Activated naive CD4-positive, alpha-beta T cell treated with anti-CD3 and anti-CD28 coated beads for 36 hours (primary cell): ENCODE results near the gene DZIP1. TPM values are rescaled to one million over a fixed set of nuclear protein-coding genes. Genes with fewer than 3 reads are reported as not detected.

ENCODE experiments used
- CTCF ChIA-PET: fragments of 350-600 bp; sonication (Branson Sonifier 250); formaldehyde crosslinking; loops from one replicate; lab custom pipeline; 2021; ENCODE audit warnings: antibody characterized with exemption; lab: Charles Lee
- DNase-seq: peaks from one replicate; pipeline ENCODE4 v3.0.0-alpha.2; 2020
- H3K27ac Mint-ChIP-seq: one replicate; pipeline ENCODE4 v1.8.0; 2021; ENCODE audit warnings: mild to moderate bottlenecking, mixed read lengths
- H3K27me3 Mint-ChIP-seq: one replicate; pipeline ENCODE4 v1.8.0; 2021; ENCODE audit warnings: low read depth, mixed read lengths
- H3K36me3 Mint-ChIP-seq: one replicate; pipeline ENCODE4 v1.8.0; 2021; ENCODE audit warnings: low read depth, mixed read lengths
- H3K4me1 Mint-ChIP-seq: one replicate; pipeline ENCODE4 v1.8.0; 2021; ENCODE audit warnings: low read depth, mixed read lengths
- H3K4me3 Mint-ChIP-seq: one replicate; pipeline ENCODE4 v1.8.0; 2021; ENCODE audit warnings: mild to moderate bottlenecking, moderate library complexity, mixed read lengths
- H3K9me3 Mint-ChIP-seq: one replicate; pipeline ENCODE4 v1.8.0; 2021; ENCODE audit warnings: mixed read lengths
- intact Hi-C: fragments of 100-400 bp; cut with micrococcal nuclease; formaldehyde crosslinking; loops from one replicate; pipeline ENCODE4 v1.15.1; 2023
- total RNA-seq, 2 experiments: library from RNA; stranded (reverse); gene quantifications; one replicate each; pipeline ENCODE4 v1.2.3, GENCODE V29; 2021

Gene DZIP1
- total RNA-seq, 2 experiments from 2014 or later: 0.15 to 0.41 TPM

DNA sequence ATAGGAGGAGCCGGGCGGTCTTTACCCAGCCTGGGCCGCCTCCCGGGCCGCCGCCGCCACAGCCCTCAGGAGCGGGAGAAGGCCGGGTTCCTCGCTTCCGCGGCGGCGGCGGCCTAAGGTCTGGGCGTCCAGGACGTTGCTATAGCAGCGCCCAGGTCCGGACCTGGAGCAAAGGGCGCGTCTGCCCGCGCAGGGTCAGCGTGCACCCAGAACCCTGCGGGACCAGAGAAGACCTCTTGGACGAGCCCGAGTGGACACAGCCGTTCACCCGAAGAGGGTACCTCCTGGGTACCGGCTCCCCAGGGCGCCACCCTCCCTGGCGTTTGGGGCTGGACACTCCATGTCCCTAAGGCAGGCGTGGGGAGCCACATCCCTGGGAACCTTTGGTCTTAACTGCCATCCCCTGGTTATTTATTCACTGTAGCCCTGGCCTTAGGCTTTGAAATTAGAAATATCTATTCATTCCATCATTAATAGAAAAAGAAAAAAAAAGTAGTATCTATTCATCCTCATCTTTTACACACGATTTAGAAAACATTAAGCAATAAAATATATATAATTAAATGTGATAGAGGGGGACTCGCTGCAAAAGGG is 2.4 kb downstream of the DZIP1 start:
- H3K27ac Mint-ChIP-seq: no peak overlapping the region
- H3K36me3 Mint-ChIP-seq: no peaks in the 10 kb centered on the region
- no peak for DNase-seq
- no peaks in the 10 kb centered on the region for H3K9me3 Mint-ChIP-seq
- H3K4me1 Mint-ChIP-seq: peaks cover 7% of the 10 kb centered on the region
- intact Hi-C loops: no loop called here
- H3K4me3 Mint-ChIP-seq: no peak overlapping the region
- CTCF ChIA-PET: no interaction called here
- peaks cover 39% of the 10 kb centered on the region for H3K27me3 Mint-ChIP-seq

DNA sequence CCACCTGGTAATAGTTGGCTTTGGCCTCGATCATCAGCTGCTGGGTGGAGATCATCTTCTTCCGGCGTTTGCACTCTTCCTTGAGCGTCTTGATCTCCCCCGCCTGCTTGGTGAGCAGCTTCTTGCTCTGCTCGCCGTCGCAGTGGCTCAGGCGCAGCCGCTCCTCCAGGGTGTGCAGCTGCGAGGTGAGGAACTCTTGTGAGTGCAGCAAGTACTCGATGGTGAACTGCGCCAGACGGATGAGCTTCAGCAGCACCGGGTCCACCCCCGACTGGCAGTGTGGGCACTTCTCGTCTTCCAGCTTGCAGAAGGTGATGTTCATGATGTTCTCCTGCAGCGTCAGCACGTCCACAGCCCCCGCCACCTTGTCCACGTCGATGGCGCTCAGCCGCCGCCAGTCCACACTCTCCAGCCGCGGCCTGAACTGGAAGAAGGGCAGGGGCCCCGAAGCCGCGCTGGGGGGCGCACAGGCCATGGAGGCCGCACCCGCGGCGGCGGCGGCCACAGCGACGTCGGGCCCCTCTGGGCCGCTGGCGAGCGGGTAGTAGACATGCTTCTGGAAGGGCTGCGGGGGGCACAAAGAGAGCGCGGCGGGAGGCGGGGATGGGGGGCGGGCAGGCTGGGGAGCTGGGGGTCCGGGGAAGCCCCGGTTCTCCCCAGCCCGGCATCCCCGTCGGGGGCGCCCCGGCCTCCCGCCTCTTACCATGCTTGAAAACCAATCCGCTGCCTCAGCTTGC is 3.0 kb downstream of the DZIP1 start:
- CTCF ChIA-PET: no interaction called here
- Mint-ChIP-seq H3K36me3 (no peaks in the 10 kb centered on the region), H3K4me1 (peaks cover 14% of the 10 kb centered on the region), H3K27ac (no peak overlapping the region), H3K9me3 (no peaks in the 10 kb centered on the region), H3K4me3 (no peak overlapping the region), H3K27me3 (peaks cover 38% of the 10 kb centered on the region)
- no peak for DNase-seq
- intact Hi-C loops: no loop called here

DNA sequence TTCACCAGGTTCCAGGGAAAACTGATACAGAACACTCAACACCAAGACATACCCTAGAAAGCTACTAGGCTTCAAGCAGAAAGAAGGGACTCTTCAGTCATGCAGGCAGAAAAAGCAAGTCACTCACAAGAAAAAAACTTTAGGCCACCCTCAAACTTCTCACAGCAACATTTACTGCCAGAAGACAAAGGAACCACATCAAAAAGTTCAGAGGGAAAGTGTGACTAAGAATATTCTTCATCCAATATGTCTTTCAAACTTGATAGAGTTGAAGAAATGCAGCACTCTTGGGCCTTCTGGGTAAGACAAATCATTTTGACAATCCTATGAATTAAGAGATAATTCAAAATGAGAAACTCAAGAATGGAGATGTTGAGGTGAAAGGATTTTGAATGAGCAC is 7.7 kb downstream of the DZIP1 start:
- no peak for DNase-seq
- Mint-ChIP-seq H3K9me3 (no peaks in the 10 kb centered on the region), H3K27me3 (peaks cover 22% of the 10 kb centered on the region), H3K4me1 (peaks cover 12% of the 10 kb centered on the region), H3K4me3 (no peak overlapping the region), H3K27ac (peak overlapping the region; percentile 66), H3K36me3 (no peaks in the 10 kb centered on the region)
- intact Hi-C loops: loop anchor here (1.0 kb wide), 1 partner anchor 39 kb away; no protein-coding TSS in a partner anchor
- CTCF ChIA-PET: interaction anchor here (0.6 kb wide), 1 partner anchor 9 kb away, joined by 4 read pairs; no protein-coding TSS in a partner anchor

DNA sequence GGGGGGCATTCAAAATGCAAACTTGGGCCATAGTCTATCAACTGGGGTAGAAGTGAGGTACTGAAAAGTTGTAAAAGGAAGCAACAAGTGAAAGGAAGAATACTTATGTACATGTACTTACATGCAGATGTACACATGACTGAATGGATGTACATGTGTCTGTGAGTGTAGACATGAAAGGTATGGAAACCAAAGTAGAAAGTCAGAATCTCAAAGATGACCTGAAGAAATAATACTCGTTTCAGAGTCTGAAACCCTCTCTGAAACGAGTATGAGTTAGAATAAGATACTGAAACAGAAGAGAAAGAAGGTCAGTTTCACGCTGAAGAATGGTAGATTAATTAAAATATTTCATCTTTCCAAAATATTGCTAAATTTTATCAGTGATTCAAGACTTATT is 13.9 kb downstream of the DZIP1 start:
- peaks cover 20% of the 10 kb centered on the region for H3K27me3 Mint-ChIP-seq
- H3K36me3 Mint-ChIP-seq: no peaks in the 10 kb centered on the region
- CTCF ChIA-PET: interaction anchor here (0.6 to 1.7 kb wide), 3 partner anchors 30 to 474 kb away, joined by 3 to 4 read pairs (median 3); no protein-coding TSS in a partner anchor

DNA sequence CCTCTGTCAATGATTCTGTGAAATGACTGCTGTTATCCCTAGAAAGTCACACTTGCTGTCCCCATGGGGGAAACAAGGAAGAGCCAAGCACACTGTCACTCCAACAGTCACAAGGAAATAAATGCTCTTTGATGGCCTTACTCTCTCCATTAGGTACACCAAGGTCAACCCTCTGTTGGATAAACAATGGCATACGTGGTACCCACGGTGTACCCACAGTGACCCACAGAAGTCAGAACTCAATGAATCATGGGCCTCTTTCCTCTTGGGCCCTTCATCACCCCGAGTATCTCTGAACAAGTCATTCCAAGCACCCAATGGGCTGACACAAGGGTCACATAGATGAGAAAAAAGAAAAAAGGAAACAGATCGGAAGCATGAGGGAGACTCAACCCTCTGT is 15.4 kb downstream of the DZIP1 start:
- Mint-ChIP-seq H3K27me3 (peaks cover 24% of the 10 kb centered on the region), H3K36me3 (no peaks in the 10 kb centered on the region), H3K4me1 (no peaks in the 10 kb centered on the region), H3K9me3 (no peaks in the 10 kb centered on the region), H3K4me3 (no peak overlapping the region), H3K27ac (no peak overlapping the region)
- no peak for DNase-seq
- intact Hi-C loops: no loop called here
- CTCF ChIA-PET: no interaction called here

More for the DNA sequence above, 13.9 kb downstream of the DZIP1 start:
- peaks cover 1% of the 10 kb centered on the region for H3K4me1 Mint-ChIP-seq
- intact Hi-C loops: no loop called here
- no peak for DNase-seq
- H3K4me3 Mint-ChIP-seq: no peak overlapping the region
- H3K9me3 Mint-ChIP-seq: no peaks in the 10 kb centered on the region
- no peak overlapping the region for H3K27ac Mint-ChIP-seq

DNA sequence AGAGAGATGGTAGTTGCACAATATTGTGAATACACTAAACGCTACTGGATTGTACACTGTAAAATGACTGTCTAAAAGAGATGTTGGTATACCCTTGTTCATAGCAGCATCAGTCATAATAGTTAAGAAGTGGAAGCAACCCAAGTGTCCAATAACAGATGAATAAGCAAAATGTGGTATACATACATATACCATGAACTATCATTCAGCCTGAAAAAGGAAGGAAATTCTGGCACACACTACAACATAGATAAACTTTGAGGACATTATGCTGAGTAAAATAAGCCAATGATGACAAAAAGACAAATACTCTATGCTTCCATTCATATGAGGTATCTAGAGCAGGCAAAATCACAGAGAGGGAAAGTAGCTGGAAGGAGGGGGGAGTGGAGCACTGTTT is 16.0 kb downstream of the DZIP1 start:
- H3K36me3 Mint-ChIP-seq: no peaks in the 10 kb centered on the region
- CTCF ChIA-PET: no interaction called here
- peaks cover 24% of the 10 kb centered on the region for H3K27me3 Mint-ChIP-seq
- H3K9me3 Mint-ChIP-seq: no peaks in the 10 kb centered on the region
- DNase-seq: no peak
- intact Hi-C loops: no loop called here
- no peaks in the 10 kb centered on the region for H3K4me1 Mint-ChIP-seq
- H3K4me3 Mint-ChIP-seq: no peak overlapping the region
- no peak overlapping the region for H3K27ac Mint-ChIP-seq

DNA sequence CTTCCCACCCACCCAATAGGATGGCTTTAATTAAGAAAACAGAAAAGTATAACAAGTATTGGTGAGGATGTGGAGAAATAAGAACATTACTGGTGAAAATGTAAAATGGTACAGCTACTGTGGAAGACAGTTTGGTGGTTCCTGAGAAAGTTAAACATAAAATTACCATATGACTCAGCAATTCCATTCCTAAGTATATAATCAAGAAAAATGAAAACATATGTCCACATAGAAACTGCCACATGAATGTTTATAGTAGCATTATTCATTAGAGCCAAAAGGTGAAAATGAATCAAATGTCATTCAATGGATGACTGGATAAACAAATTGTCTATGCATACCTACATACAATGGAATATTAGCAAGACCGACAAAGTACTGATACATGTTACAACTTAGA is 16.9 kb downstream of the DZIP1 start:
- H3K36me3 Mint-ChIP-seq: no peaks in the 10 kb centered on the region
- H3K27me3 Mint-ChIP-seq: peaks cover 26% of the 10 kb centered on the region
- H3K27ac Mint-ChIP-seq: no peak overlapping the region
- no peaks in the 10 kb centered on the region for H3K9me3 Mint-ChIP-seq
- DNase-seq: no peak
- CTCF ChIA-PET: interaction anchor here (8.4 kb wide), 1 partner anchor 207 kb away, joined by 144 read pairs; no protein-coding TSS in a partner anchor
- intact Hi-C loops: no loop called here
- H3K4me3 Mint-ChIP-seq: no peak overlapping the region
- no peaks in the 10 kb centered on the region for H3K4me1 Mint-ChIP-seq

DNA sequence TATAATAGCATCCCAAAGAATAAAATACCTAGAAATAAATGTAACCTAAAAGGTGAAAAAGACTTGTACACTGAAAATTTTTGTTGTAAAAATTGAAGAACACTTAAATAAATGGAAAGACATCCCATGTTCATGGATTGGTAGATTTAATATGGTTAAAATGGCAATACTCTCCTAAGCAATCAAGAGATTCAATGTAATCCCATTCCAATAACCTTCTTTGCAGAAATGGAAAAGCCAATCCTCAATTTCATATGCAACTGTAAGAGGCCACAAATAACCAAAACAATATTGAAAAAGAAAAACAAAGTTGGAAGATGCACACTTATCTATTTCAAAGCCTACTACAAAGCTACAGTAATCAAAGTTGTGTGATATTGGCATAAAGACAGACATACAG is 17.7 kb downstream of the DZIP1 start:
- CTCF ChIA-PET: interaction anchor here (0.6 to 8.4 kb wide), 4 partner anchors 34 to 208 kb away, joined by 6 to 144 read pairs (median 6); no protein-coding TSS in a partner anchor
- DNase-seq: no peak
- H3K4me3 Mint-ChIP-seq: no peak overlapping the region
- no peaks in the 10 kb centered on the region for H3K36me3 Mint-ChIP-seq
- H3K4me1 Mint-ChIP-seq: no peaks in the 10 kb centered on the region
- intact Hi-C loops: no loop called here
- H3K9me3 Mint-ChIP-seq: no peaks in the 10 kb centered on the region
- no peak overlapping the region for H3K27ac Mint-ChIP-seq
- H3K27me3 Mint-ChIP-seq: peaks cover 23% of the 10 kb centered on the region

DNA sequence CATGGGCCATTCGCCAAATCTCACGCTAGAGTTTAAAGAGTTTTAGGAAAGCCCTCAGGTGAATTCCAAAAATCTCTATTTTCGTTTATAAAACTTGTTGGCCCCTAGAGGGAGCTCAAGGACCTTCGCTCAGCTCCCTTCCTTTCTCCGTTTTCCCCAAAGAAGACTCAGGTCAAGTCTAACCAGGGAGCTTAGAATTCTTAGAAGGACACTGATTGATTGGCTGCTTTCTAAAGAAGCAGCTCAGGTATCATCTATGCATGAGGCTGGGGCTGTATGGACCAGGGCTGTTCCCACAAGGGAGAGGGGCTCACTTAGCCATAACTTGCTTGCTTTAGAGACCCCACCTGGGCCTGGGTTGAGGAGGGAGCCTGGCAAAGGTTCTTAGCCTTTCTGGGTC is 20.5 kb downstream of the DZIP1 start:
- Mint-ChIP-seq H3K36me3 (no peaks in the 10 kb centered on the region), H3K9me3 (no peaks in the 10 kb centered on the region), H3K4me3 (no peak overlapping the region), H3K27me3 (peaks cover 14% of the 10 kb centered on the region), H3K27ac (no peak overlapping the region), H3K4me1 (no peaks in the 10 kb centered on the region)
- intact Hi-C loops: loop anchor here (1.0 to 5.0 kb wide), 5 partner anchors 37 to 603 kb away; no protein-coding TSS in a partner anchor
- CTCF ChIA-PET: interaction anchor here (0.7 to 8.4 kb wide), 19 partner anchors 8 to 434 kb away, joined by 3 to 144 read pairs (median 4); no protein-coding TSS in a partner anchor
- DNase-seq: peak; percentile 39

DNA sequence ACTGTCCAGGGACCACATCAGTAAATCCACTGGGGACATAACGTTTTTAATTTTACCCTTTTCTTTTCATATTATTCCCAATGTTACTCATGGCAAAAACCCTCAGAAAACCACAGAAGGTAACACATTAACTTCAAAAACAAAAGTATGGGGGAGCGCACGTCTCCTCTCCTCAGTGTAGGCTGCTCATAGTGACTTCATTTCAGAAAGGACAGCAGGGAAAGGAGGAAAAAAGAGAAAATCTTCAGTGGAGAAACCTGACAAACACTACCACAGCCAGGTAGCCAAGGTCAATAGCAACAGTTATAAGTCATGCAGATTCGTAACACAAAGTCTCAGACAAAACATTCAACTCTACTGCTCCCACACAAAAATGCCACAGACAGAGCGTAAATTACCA is 21.4 kb downstream of the DZIP1 start:
- no peak overlapping the region for H3K4me3 Mint-ChIP-seq
- H3K4me1 Mint-ChIP-seq: no peaks in the 10 kb centered on the region
- intact Hi-C loops: loop anchor here (5.0 kb wide), 1 partner anchor 604 kb away; no protein-coding TSS in a partner anchor
- no peaks in the 10 kb centered on the region for H3K9me3 Mint-ChIP-seq
- peaks cover 14% of the 10 kb centered on the region for H3K27me3 Mint-ChIP-seq
- CTCF ChIA-PET: interaction anchor here (0.7 to 8.4 kb wide), 9 partner anchors 19 to 434 kb away, joined by 3 to 144 read pairs (median 4); no protein-coding TSS in a partner anchor
- no peaks in the 10 kb centered on the region for H3K36me3 Mint-ChIP-seq
- H3K27ac Mint-ChIP-seq: no peak overlapping the region
- DNase-seq: no peak

DNA sequence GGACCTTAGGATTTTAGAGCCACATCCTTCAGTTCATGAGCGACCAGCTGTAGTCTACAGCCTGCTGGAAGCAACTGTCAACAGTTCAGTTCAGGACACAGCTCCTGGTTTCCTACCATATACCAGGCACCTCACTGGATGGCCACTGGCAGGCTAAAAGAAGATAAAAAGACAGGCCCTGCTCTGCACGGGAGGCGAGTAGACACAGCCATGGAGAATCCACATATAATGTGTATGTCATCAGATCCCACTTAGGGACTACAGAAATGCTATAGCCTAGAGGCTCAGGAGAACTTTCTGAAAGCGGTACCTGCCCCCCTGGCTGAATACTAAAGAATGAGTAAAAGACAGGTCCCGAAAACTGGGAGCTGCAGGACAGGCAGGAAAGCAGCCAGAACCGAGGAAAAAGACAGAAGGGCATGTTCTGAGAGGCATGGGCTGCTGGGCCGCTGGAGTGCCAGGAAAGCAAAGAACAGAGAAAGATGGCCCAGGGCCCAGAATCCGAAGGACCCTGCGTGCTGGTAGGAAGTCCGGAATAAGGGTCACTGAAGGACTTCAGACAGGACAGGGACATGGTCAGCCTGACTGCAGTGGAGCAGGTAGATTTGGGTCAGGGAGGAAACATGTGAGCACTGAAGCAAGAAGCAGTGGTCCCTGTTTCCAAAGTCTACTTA is 23.5 kb downstream of the DZIP1 start:
- no peak for DNase-seq
- peaks cover 14% of the 10 kb centered on the region for H3K27me3 Mint-ChIP-seq
- H3K36me3 Mint-ChIP-seq: no peaks in the 10 kb centered on the region
- intact Hi-C loops: loop anchor here (5.0 kb wide), 1 partner anchor 606 kb away; no protein-coding TSS in a partner anchor
- no peaks in the 10 kb centered on the region for H3K9me3 Mint-ChIP-seq
- no peaks in the 10 kb centered on the region for H3K4me1 Mint-ChIP-seq
- CTCF ChIA-PET: interaction anchor here (0.5 to 8.4 kb wide), 6 partner anchors 12 to 1233 kb away, joined by 3 to 144 read pairs (median 4); no protein-coding TSS in a partner anchor
- no peak overlapping the region for H3K27ac Mint-ChIP-seq
- H3K4me3 Mint-ChIP-seq: no peak overlapping the region
